GM18909 (cell line): ENCODE data around the gene OXER1.
A peak's percentile ranks its signal among the peaks of the same experiment; 100 is the strongest.

ENCODE experiments used
- ATAC-seq: cut with Tn5 transposase; IDR thresholded peaks from one replicate; pipeline ENCODE4 v1.9.1; 2021; ENCODE audit warnings: mild to moderate bottlenecking; ENCODE audit not compliant: unreplicated experiment, poor library complexity

OXER1 gene

GRCh38 chr2:42771546-42772153, 7.7 kb upstream of the OXER1 start:
- ATAC-seq = no peak

DNA sequence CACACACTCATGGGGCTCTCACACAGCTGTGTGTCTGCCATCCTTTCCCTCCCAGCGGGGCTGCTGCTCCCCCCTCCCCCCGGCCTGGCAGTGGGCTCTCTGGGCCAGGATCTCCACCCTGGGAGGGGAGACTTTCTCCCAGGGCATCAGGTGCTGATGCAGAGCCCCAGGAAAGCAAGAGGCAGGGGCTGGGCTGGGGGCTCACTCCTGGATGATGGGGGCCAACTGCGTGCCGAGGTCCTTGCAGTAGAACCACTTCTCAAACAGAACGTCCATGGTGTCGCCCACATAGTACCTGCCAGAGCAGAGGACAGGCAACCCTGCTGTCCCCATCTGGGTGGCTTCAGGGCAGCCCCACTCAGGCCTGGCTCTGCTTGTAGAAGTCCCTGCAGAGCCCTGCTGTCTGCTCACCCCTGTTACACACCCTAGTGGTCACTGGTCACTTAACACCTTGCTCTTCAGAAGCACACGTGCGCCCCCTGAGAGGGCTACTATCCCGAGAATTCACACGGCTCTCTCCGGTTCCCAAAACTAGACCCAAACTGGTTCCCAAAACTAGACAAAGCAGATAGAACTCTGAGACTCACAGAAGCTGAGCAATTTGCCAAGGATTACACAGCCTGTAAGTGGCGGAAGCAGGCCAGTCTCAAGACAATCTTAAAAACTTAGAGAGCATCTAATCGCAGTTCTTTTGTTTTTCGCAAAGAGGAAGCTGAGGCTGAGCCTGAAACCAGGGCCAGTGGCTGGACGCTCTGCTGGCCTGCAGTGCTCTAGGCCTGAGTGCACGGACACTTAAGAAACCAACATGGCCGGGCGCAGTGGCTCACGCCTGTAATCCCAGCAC, 6.6 kb upstream of the OXER1 start:
- ATAC-seq = peak; percentile 63

DNA sequence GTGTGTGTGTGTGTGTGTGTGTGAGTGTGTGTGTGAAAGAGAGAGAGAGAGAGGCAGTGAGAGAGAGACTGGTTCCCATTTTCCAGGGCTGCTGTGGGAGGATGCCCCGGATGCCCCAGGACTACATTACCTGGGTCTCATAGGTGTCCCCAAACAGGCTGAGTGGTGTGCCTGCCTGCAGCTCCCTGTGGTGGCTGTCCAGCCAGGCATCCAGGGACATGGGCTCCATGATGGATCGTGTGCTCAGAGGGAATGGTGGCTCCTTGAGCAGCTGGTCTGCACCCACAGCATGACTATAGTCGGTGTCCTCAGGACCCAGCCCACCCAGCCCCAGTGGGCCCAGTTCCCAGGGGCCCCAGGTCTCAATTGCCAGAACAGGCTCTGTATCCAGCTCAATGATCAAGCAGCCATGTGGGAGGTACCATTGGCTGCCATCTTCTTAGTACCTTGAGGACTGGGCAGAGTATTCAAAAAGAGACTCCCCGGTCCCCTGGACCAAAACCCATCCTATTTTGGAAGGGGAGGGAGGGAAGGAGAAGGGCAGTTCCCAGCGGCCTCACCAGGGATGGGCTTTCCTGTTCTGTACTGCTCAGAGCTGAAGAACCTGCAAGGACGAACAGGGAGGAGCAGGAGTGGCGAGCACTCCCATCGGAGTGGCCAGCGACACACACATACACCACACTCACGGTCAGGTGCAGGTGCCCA, 5.8 kb upstream of the OXER1 start:
- ATAC-seq = no peak

GRCh38 chr2:42768706-42769256, 4.8 kb upstream of the OXER1 start:
- no peak for ATAC-seq

DNA sequence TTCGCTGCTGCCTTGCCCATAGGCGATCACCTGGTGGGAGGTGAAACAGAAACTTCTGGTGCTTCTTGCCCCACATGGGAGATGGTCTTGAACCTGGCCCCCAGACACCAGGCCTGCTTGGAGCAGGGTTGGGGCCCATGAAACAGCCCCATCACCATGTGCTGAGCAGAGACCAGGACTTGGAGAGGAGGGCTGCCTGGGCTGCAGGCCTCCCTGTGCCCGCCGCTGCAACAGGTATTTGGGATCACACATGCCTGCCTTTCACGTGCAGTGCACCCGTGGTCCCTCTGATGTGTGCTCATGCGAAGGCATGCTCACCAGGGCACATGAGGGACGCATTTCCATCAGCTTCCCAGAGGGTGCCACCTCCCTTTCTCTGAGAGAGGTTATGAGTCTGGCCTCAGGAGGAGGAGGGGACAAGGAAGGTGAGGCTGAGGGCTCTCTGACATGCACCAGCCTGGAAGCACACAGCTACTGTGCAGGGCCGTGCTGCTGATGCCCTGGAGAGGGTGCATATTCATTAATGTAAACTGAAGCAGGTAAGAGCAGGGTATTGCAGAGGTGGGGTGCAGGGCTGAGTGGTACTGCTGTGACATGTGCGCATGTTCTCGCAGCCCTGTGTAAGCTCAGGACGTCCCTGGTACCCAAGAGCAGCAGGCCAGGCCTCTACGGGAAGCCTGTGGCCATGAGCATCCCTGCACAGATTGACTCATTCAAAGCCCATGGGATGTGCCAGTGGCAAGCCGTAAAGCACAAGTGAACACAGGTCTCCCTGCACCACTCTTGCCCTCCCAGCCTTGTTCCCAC, 4.2 kb upstream of the OXER1 start:
- no peak for ATAC-seq

DNA sequence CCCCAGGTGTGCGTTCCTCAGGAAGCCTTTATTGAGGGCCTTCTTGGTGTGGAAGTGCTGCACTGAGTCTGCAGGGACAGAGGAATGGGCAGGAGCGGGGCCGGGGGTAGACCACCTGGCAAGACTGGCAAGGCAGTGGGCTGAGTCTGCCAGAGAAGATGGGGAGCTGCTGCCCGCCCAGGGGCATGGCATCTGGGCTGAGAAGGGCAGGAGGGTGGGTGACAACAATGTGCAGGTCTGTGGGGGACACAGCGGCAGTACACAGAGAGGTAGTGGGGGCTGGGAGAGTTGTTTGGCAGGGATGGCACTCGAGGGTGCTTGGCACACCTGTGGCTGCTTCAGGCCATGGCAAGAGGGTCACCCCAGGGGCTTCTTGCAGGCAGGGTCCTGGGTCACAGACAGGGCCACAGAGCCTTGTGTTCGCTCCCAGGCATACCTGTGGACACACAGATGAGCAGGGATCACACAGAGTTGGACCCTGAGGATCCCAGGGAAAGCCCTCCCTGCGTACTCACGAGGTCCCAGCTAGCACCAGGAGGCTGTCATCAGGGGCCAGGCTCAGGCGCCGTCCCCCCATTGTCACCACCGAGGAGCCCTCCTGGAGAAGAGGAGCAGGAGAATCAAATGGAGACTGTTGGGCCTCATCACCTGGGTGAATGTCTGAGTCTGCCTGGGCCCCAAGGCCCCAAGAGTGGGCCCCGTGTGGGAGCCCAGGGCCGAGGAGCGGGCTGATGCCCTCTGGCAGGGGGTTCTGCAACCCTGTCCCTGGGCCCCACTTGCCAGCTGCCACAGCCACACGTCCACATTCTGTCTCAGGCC, 3.4 kb upstream of the OXER1 start:
- no peak for ATAC-seq

GRCh38 chr2:42765686-42766085, 1.8 kb upstream of the OXER1 start:
- ATAC-seq = no peak

GRCh38 chr2:42764901-42765300, 966 bp upstream of the OXER1 start:
- no peak for ATAC-seq

- ATAC-seq = no peak
Observed at GRCh38 chr2:42762823-42763804, 821 bp downstream of the OXER1 start.

DNA sequence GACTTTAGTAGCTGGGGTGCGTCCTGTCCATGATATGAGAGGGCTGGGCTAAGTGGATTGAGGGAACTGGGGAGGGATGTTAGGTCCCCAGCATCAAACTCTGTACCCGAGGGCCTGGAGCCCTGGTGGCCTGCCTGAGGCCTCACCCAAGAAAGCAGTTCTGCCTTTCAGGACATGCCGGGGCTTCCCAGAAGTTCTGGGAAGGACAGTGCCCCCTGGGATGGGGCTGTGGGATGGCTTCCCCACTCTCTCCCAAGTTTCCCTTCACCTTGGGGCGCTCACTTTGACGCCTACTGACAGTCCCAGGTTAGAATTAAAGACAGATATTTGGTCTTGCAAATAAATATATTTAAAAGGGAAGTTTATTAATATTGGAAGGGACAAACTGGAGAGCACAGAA, 1.8 kb downstream of the OXER1 start:
- ATAC-seq = no peak

- no peak for ATAC-seq
Observed at GRCh38 chr2:42761554-42761953, 2.4 kb downstream of the OXER1 start.

GRCh38 chr2:42758751-42759150, 5.2 kb downstream of the OXER1 start:
- ATAC-seq = no peak

GRCh38 chr2:42757981-42758740, 5.8 kb downstream of the OXER1 start:
- ATAC-seq = no peak

- no peak for ATAC-seq
Observed at GRCh38 chr2:42756966-42757513, 6.9 kb downstream of the OXER1 start.

- ATAC-seq = no peak
Observed at GRCh38 chr2:42756150-42756775, 7.7 kb downstream of the OXER1 start.

GRCh38 chr2:42755191-42755880, 8.6 kb downstream of the OXER1 start:
- no peak for ATAC-seq
